Lung (tissue), 12 donors: Measurements from ENCODE around the gene TOR1A. TPM values are rescaled to one million over a fixed set of nuclear protein-coding genes. Genes with fewer than 3 reads are reported as not detected.

ENCODE experiments used
- ATAC-seq: fragments of 200-7000 bp; cut with Tn5 transposase; one replicate; pipeline ENCODE4 v1.9.1; 2020; ENCODE audit warnings: moderate number of reproducible peaks; ENCODE audit not compliant: insufficient read depth, low FRiP score
- DNase-seq, 3 donors: peaks; one replicate each; pipeline ENCODE4 v3.0.0-alpha.2; 2013 to 2017
- H3K27ac ChIP-seq, 2 donors: one replicate each; pipeline ENCODE4 v1.5.1; 2013; ENCODE audit warnings: mild to moderate bottlenecking in 2 of 2, moderate library complexity in 2 of 2, control low read depth in 1 of 2, inconsistent platforms in 1 of 2, low read depth in 1 of 2, low read length in 1 of 2
- H3K27me3 ChIP-seq, 3 donors: one replicate each; pipeline ENCODE4 v1.5.1; 2013; ENCODE audit warnings: low read length in 2 of 3; ENCODE audit not compliant: control insufficient read depth in 3 of 3, insufficient read depth in 3 of 3
- H3K36me3 ChIP-seq, 4 donors: one replicate each; pipeline ENCODE4 v1.5.1; 2013; ENCODE audit warnings: low read length in 4 of 4, mild to moderate bottlenecking in 1 of 4, moderate library complexity in 1 of 4; ENCODE audit not compliant: control insufficient read depth in 4 of 4, insufficient read depth in 4 of 4
- H3K4me1 ChIP-seq, 5 donors: one replicate each; pipeline ENCODE4 v1.5.1; 2013; ENCODE audit warnings: low read length in 5 of 5, mild to moderate bottlenecking in 2 of 5, moderate library complexity in 1 of 5; ENCODE audit not compliant: control insufficient read depth in 5 of 5, insufficient read depth in 5 of 5
- H3K4me3 ChIP-seq: one replicate; pipeline ENCODE4 v1.5.1; 2013; ENCODE audit warnings: mild to moderate bottlenecking, control low read depth, moderate library complexity
- H3K9ac ChIP-seq, 2 donors: one replicate each; pipeline ENCODE4 v1.5.1; 2013; ENCODE audit warnings: low read length in 2 of 2, control low read depth in 1 of 2; ENCODE audit not compliant: insufficient read depth in 1 of 2
- H3K9me3 ChIP-seq, 4 donors: one replicate each; pipeline ENCODE4 v1.5.1; 2013; ENCODE audit warnings: low read length in 3 of 4, mild to moderate bottlenecking in 1 of 4, moderate library complexity in 1 of 4; ENCODE audit not compliant: control insufficient read depth in 4 of 4, insufficient read depth in 3 of 4
- WGBS, 2 donors: extraction: QIAGEN DNeasy Blood & Tissue Kit; methylation state at CpG; one replicate each; pipeline ENCODE4 v1.1.7; 2013; 5-methylcytosine and 5-hydroxymethylcytosine counted together
- polyA plus RNA-seq, 2 donors: library from polyadenylated mRNA; stranded (reverse); fragments of 200-250 nt; gene quantifications; one replicate each; pipeline ENCODE4 v1.2.1, GENCODE V29; 2013
- total RNA-seq, 2 donors: library from RNA; depleted of rRNA in 1 of 2; stranded (reverse); fragments of >200 nt in 1 of 2; gene quantifications; one replicate each; pipeline ENCODE4 v1.2.1, GENCODE V29; 2014 to 2021
- TF ChIP-seq, protein P1 (sequence below): IDR thresholded peaks from 2 replicates; pipeline ENCODE4 v1.5.1; 2012; ENCODE audit warnings: mild to moderate bottlenecking; ENCODE audit errors: control extremely low read depth, extremely low read depth
- donor health status: control.
- donor health status: control.
- donor health status: Bipolar disorder and iron deficiency.
- donor health status: healthy.
- donor health status: DM: yes; HTN: yes; CAD: no.

TOR1A gene
- total and polyA plus RNA-seq, 4 donors, result 19.1 to 41.8 (median 28.4) TPM

GRCh38 chr9:129781981-129782380 is 42.0 kb downstream of the TOR1A start:
- Histone ChIP-seq H3K27ac (no peak overlapping the region), H3K4me3 (no peak overlapping the region), H3K9ac (no peak overlapping the region), H3K4me1 (peaks cover 0 to 8% (median 2%) of the 10 kb centered on the region in 5 donors), H3K27me3 (peaks cover 0 to 2% (median 0%) of the 10 kb centered on the region in 3 donors), H3K36me3 (no peaks in the 10 kb centered on the region), H3K9me3 (no peaks in the 10 kb centered on the region)
- DNase-seq (no peak), ATAC-seq (no peak)
- TF ChIP-seq, protein P1, sequence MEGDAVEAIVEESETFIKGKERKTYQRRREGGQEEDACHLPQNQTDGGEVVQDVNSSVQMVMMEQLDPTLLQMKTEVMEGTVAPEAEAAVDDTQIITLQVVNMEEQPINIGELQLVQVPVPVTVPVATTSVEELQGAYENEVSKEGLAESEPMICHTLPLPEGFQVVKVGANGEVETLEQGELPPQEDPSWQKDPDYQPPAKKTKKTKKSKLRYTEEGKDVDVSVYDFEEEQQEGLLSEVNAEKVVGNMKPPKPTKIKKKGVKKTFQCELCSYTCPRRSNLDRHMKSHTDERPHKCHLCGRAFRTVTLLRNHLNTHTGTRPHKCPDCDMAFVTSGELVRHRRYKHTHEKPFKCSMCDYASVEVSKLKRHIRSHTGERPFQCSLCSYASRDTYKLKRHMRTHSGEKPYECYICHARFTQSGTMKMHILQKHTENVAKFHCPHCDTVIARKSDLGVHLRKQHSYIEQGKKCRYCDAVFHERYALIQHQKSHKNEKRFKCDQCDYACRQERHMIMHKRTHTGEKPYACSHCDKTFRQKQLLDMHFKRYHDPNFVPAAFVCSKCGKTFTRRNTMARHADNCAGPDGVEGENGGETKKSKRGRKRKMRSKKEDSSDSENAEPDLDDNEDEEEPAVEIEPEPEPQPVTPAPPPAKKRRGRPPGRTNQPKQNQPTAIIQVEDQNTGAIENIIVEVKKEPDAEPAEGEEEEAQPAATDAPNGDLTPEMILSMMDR, result no peak
- WGBS, 2 donors, result 79 to 91% methylated on average over 5 of the region's 5 CpGs

DNA sequence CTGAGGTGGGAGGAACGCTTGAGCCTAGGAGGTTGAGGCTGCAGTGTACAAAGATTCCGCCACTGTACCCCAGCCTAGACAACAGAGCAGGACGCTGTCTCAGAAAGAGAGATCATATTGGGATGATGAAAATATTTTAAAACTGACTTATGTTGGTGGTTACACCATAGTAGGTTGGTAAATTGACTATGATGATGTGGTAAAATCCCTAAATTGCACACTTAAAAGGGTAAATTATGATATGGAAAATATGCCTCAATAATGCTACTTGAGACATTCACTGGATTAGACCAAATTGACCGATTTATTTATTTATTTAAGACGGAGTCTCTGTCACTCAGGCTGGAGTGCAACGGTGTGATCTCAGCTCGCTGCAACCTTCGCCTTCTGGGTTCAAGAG is 42.8 kb downstream of the TOR1A start:
- ATAC-seq (no peak), DNase-seq (no peak)
- 74 to 80% methylated on average over 8 of the region's 8 CpGs for WGBS, 2 donors
- no peak overlapping the region for H3K27ac ChIP-seq
- TF ChIP-seq, protein P1, result no peak
- peaks cover 0 to 2% (median 0%) of the 10 kb centered on the region in 3 donors for H3K27me3 ChIP-seq
- peaks cover 0 to 14% (median 2%) of the 10 kb centered on the region in 5 donors for H3K4me1 ChIP-seq
- H3K4me3 ChIP-seq, result no peak overlapping the region
- H3K9ac ChIP-seq, result no peak overlapping the region
- H3K9me3 ChIP-seq, result no peaks in the 10 kb centered on the region
- H3K36me3 ChIP-seq, result no peaks in the 10 kb centered on the region

GRCh38 chr9:129779560-129780190 is 44.3 kb downstream of the TOR1A start:
- H3K4me1 ChIP-seq, result peaks cover 0 to 17% (median 2%) of the 10 kb centered on the region in 5 donors
- no peak overlapping the region for H3K4me3 ChIP-seq

More at GRCh38 chr9:129779560-129780190, 44.3 kb downstream of the TOR1A start:
- peaks cover 0 to 2% (median 0%) of the 10 kb centered on the region in 3 donors for H3K27me3 ChIP-seq
- DNase-seq (no peak), ATAC-seq (no peak)
- no peaks in the 10 kb centered on the region for H3K36me3 ChIP-seq
- TF ChIP-seq, protein P1, result no peak
- H3K9ac ChIP-seq, result no peak overlapping the region
- H3K9me3 ChIP-seq, result no peaks in the 10 kb centered on the region
- H3K27ac ChIP-seq, result no peak overlapping the region
- 89 to 91% methylated on average over 7 of the region's 7 CpGs for WGBS, 2 donors
